Mucosa of gallbladder (tissue), 1 donor: ENCODE data around the gene CCDC149. TPM values are rescaled to one million over a fixed set of nuclear protein-coding genes. Genes with fewer than 3 reads are reported as not detected.

Experiments
- DNase-seq: peaks from one replicate; pipeline ENCODE4 v3.0.0-alpha.2; 2020; ENCODE audit warnings: low spot score
- total RNA-seq: library from RNA; stranded (reverse); gene quantifications from one replicate; pipeline ENCODE4 v1.2.1, GENCODE V29; 2021
- donor health status: DM: no; HTN: no; CAD: no.

The CCDC149 gene
- total RNA-seq, 1 donor from 2014 or later = 24.2 TPM

GRCh38 chr4:24843096-24843495, 69.7 kb downstream of the CCDC149 start:
- no peak for DNase-seq

DNA sequence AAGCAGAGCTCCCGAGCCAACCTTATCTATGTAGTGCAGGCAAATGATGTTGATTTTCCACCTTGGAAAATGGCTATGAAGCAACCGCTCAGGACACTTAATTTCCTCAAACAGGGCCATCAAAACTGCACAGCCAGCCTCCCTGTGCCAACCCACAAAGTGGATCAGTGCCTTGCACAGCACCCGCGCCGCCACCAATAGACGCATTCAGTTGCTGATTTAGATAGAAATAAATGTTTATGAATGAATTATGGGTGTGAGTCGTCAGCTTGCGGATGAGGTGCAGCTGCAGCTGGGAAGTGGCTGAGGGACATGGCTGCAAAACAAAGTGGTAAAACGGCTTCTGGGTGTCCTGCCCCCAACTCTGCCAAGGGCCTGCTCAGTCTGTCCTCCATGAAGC, 70.5 kb downstream of the CCDC149 start:
- no peak for DNase-seq

GRCh38 chr4:24840826-24841543, 71.9 kb downstream of the CCDC149 start:
- DNase-seq = no peak

- no peak for DNase-seq
Observed at GRCh38 chr4:24840362-24840761, 72.5 kb downstream of the CCDC149 start.

DNA sequence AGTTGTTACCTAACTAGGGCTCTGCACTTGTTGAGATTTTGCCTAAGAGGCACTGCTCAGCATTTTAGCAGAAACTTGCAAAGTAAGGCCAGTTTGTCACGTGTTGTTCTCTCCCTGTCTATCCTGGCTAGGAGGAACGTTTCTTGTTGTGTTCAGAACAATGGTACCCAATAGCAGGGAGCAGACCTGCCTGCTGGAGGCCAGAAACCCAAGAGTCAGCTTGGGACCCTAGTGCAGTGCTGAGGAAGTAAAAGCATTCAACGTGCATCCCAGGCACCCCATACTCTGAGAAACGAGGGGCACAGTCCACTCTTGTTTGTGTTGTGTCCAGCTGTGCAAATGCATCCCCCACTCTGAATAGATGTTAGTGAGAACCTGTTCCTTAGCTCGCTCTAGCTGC, 75.1 kb downstream of the CCDC149 start:
- no peak for DNase-seq

- DNase-seq = no peak
Observed at GRCh38 chr4:24837336-24837735, 75.5 kb downstream of the CCDC149 start.

- no peak for DNase-seq
Observed at GRCh38 chr4:24836661-24837242, 76.1 kb downstream of the CCDC149 start.

GRCh38 chr4:24835696-24836095, 77.1 kb downstream of the CCDC149 start:
- no peak for DNase-seq

GRCh38 chr4:24831637-24832036, 81.2 kb downstream of the CCDC149 start:
- DNase-seq = no peak

DNA sequence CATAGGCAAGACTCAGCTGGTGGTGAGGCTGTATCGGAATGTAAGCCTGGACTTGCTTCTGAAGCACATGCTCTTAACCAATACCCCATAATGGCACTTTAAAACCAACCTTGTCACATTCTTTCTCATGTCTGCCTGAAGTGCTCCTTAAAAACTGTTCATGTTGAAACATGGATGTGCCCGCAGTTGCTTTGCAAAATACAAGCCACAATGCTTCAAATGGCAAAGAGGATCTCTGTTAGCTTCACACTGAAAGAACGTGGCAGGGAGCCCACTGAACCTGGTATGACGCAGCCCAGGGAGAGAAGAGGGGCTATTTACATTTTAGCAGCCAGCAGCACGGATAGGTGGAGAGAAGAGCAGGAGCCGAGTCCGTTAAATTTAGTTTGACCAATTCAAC, 88.1 kb downstream of the CCDC149 start:
- DNase-seq = peak; percentile 16

- DNase-seq = no peak
Observed at GRCh38 chr4:24820541-24820940, 92.3 kb downstream of the CCDC149 start.

DNA sequence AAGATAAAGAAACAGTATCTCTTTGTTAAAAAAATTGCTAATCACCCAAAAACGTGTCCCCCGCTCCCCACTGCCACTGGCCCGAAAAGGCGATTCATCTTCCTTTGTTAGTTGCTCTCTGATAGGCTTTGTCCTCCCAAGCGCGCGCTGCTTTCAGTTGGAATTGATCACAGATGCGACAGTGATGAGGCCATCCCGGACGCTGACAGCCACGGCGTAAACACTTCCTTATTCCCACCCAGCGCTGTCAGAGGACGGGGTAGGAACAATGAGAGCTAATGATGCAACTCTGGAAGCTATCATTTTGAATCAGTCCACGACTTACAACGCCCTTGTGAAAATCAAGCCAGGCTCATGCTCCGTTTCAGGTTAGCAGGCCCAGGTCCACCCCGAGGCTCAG, 96.0 kb downstream of the CCDC149 start:
- no peak for DNase-seq

DNA sequence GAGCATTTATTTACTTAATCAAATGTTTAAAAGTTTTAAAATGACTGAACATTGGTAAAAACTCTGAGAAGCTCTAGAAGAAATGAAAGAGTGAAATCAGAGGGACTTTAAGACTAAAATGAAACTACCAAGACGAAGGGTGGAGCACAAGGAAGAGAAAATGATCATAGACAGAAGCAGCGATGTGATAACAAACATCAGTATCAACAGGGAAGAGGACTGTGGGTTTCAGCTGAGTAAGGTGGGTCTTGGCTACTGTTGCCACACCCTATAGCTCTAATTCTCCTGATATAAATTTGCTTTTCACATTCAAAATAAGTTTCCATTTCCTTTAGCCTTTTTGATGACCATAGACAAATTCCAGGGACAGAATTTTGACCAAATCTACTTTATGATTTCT, 99.1 kb downstream of the CCDC149 start:
- DNase-seq = no peak

DNA sequence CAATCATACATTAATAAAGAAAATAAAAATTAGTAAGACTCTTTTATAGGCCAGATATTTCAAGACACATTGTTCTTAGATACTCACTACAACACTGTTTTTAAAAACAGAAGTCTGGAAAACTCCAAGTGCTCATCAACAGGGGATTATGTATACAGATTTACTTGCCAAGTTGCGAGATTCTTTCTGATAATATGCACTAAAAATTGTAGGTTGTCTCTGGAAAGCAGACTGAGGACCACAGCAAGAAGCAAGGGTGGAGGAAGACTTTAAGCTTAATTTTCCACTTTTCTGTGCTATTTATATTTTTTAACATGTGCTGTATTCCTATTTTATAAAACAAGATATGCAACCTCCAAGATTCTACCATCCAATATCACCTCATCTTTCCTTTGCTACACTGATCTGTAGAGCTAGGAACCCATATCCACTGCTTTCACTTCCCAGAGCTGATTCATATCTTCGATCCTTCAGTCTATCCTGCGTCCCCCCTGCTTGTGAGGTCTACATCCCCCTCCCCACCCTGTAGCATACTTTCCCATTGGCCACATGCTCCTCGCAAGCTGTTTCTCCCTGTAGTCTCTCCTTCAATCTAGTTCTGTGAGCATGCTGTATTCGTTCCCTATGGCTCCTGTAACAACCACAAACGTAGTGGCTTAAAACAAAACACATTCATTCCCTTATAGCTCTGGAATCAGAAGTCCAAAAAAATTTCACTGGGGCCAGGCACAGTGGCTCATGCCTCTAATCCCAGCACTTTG, 101.8 kb downstream of the CCDC149 start:
- no peak for DNase-seq

DNA sequence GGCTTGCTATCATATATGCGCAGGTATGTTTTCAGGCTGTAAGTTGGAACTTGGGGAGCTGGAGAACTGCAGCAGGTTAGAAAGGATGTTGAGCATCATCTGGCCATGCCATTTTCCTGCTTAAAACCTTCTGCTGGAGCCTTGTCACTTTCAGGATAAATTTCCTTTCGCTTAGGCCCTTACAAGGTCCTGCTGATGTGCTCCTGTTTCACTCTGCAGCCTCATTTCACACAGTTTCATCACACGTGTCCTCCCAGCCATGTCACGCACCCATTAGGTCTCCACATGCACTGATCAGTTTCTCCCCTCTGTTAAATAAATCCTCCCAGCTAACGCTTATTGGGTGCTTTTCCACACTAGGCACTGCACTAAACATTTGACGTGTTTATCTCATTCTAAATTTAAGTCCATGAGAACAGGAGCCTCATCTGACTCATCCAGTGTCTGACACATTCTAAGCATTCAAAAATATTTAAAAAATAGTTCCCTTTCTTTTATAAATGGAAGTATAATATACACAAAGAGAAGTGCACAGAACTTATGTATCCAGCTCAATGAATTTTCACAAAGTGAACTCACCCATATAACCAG, 102.9 kb downstream of the CCDC149 start:
- DNase-seq = no peak

DNA sequence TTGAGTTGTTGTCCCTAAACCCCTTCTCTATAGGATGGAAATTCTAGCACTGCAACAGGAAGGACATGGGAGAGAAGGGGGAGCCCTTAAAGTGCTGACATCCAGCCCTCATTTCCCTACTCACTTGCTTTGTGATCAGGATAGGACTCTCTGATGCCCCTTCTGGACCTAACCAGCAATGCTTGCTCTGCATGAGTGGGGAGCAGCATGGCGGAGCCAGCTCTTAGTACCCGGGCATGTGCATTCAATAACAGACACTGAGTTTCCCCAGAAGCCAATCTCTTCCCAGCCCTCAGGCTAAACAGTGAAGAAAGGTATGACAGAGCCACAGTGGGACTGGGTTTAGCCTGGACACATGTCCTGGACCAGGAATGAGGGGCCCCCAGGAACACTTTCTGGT, 103.5 kb downstream of the CCDC149 start:
- DNase-seq = no peak

- DNase-seq = no peak
Observed at GRCh38 chr4:24808955-24809354, 103.9 kb downstream of the CCDC149 start.

DNA sequence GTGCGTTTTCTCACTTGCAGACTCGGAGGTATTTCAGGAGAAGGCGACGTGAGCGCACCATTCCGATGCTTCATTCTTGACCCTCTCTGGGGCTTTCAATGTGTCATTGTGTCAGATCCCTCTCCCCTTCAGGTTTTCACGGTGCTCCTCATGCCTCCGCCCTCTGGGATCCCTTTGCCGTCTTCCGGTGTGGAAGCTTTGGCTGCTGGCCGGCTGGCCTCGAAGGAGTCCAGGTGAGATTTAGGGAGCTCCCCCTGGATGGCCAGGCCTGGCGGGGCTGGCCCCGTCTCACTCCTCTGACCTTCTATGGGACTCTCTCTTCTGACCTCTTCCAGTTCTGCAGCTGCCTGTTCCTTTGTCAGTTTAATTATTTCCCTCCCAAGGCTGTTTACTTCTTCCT, 104.6 kb downstream of the CCDC149 start:
- DNase-seq = no peak

- no peak for DNase-seq
Observed at GRCh38 chr4:24807611-24808010, 105.2 kb downstream of the CCDC149 start.

GRCh38 chr4:24806206-24806990, 106.4 kb downstream of the CCDC149 start:
- DNase-seq = no peak

DNA sequence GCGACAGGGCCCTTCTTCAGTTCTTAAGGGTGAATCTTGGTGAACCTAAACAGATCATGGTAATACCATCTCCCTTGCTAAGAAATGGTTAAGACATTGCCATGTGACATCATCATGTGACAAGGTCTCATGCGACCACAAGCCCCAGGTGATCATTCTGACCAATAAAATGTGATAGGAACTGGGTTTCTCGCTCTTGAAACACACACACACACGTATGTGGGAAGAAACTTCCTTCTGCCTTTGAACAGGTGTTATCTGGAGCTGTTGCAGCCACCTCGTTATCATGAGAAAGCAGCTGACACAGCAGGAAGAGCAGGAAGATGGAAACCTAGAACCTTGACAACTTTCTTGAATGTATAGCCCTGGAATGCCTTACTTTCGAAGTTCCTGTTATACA, 107.3 kb downstream of the CCDC149 start:
- no peak for DNase-seq

DNA sequence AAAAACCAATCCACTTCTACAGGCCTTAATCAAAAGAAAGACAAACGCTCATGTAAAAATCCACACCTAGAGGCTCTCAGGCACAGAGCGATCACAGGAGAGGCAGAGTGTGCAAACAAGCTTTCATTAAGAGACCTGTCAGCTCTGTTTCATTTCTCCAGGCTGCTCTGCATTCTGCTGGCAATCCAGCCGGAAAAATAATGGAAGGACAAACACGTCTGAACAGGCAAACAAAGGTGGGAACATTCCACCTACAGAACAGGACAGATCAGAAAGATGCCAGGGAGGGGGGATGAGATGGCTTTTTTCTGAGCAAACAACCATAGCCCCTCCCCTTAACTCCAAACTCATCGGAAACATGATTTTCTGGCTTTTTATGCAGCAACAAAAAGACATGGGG, 107.8 kb downstream of the CCDC149 start:
- DNase-seq = no peak
